SK-N-MC (cell line): ENCODE results near the gene TNNI3K.

Experiments used
- EZH2 ChIP-seq: fragments of 200-600 bp; sonication (generic); IDR thresholded peaks from one replicate; pipeline ENCODE4 v1.6.1; 2017; ENCODE audit warnings: antibody characterized with exemption
- POLR2AphosphoS5 ChIP-seq: IDR thresholded peaks from 2 replicates; pipeline ENCODE4 v1.6.1; 2012; ENCODE audit warnings: mild to moderate bottlenecking, low read depth, low read length, borderline replicate concordance

DNA sequence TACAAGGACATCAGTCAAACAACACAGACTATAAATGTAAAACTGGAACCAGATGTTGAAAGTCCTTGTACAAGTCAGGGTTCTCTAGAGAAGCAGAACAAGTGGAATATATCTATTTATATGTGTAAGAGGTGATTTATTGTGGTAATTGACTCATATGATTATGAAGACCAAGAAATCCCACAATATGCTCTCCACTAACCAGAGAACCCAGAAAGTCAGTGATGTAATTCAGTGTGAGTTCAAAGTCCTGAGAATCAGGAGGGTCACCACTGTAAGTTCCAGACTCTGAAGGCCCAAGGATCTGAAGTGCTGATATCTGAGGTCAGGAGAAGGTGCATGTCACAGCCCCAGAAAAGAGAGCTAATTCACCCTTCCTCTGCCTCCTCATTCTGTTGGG is 220.2 kb downstream of the TNNI3K start:
- no peak for TF ChIP-seq POLR2AphosphoS5
- no peak for TF ChIP-seq EZH2
